Measurements from ENCODE around the gene CRYBB3. TPM values are rescaled to one million over a fixed set of nuclear protein-coding genes. Genes with fewer than 3 reads are reported as not detected.
"Not testable (repeated sequence)": the region's sequence is repeated elsewhere in the genome, so short reads cannot be mapped to it uniquely, and the experiment has no call there.

CRYBB3 gene
- total and polyA plus RNA-seq, 2 of the 4 experiments (the other 2 are of a cell fraction) = not detected

DNA sequence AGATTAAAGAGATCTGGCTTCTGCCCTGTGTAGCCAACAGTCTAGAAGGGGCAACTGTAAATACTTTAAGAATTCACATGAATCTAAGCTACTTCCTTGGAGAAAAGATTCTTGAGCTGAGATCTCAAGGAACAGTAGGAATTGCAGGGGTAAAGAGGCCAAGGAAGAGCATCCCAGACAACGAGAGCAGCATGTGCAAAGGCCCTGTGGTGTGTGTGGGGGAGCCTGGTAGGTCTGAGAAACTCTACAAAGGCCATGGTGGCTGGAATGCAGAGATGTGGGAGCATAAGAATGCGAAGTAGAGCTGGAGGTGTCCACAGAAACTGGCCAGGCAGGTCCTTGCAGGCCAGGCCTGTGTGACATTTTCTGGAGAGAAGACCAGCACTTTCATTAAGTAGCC is 31.1 kb downstream of the CRYBB3 start:
- dilution Hi-C loops (cut with HindIII; ENCODE audit: low sequenced_read_pairs, unreplicated experiment) = not testable (repeated sequence)

More for the DNA sequence above, 31.1 kb downstream of the CRYBB3 start:
- H3K9me3 ChIP-seq (ENCODE audit: control insufficient read depth, insufficient read depth, low read length); ATAC-seq (ENCODE audit: low read depth); H3K27me3 ChIP-seq (ENCODE audit: control insufficient read depth, insufficient read depth, low read length); DNase-seq; H2AFZ ChIP-seq (replicated peaks; ENCODE audit: low read length, poor library complexity); H3K18ac ChIP-seq (ENCODE audit: low read depth, low read length); H2BK120ac ChIP-seq (ENCODE audit: low read depth, low read length); CTCF ChIA-PET; H3K36me3 ChIP-seq (ENCODE audit: control insufficient read depth, insufficient read depth, low read length); H3K9me1 ChIP-seq (ENCODE audit: insufficient read depth, low read length); H3K9ac ChIP-seq (ENCODE audit: low read depth, low read length); H4K91ac ChIP-seq (ENCODE audit: insufficient read depth, low read depth, low read length); H3K56ac ChIP-seq (ENCODE audit: extremely low read depth, insufficient read depth, low read length); H3K4me1 ChIP-seq (ENCODE audit: control insufficient read depth, insufficient read depth, low read length); H2AK9ac ChIP-seq (replicated peaks; ENCODE audit: low read depth, low read length, poor library complexity); POLR2A ChIA-PET (ENCODE audit: unreplicated experiment); in situ Hi-C loops (cut with MboI; ENCODE audit: low sequenced_read_pairs); H3K14ac ChIP-seq (replicated peaks; ENCODE audit: low read depth, low read length); H3K4me2 ChIP-seq (ENCODE audit: low read depth, low read length); H3K4ac ChIP-seq (ENCODE audit: low read depth, low read length); H3K23ac ChIP-seq (ENCODE audit: low read depth, low read length); H2BK15ac ChIP-seq (ENCODE audit: low read depth, low read length); H4K8ac ChIP-seq (ENCODE audit: low read depth in 2 of 2, low read length in 2 of 2); H2BK20ac ChIP-seq (ENCODE audit: low read depth, low read length); intact Hi-C loops (cut with micrococcal nuclease); H3K4me3 ChIP-seq (ENCODE audit: insufficient read depth, low read depth, low read length); H3K27ac ChIP-seq (ENCODE audit: insufficient read depth, low read length); H2AK5ac ChIP-seq (ENCODE audit: low read depth, low read length); BruUV-seq (replicated peaks); H3K79me1 ChIP-seq (ENCODE audit: low read depth in 1 of 2, low read length in 2 of 2); H2BK5ac ChIP-seq (ENCODE audit: low read depth, low read length, poor library complexity, severe bottlenecking); H4K20me1 ChIP-seq (ENCODE audit: insufficient read depth, low read length); H4K5ac ChIP-seq (ENCODE audit: low read depth, low read length): not testable (repeated sequence)
- WGBS, 2 experiments (ENCODE audit: extremely low coverage in 2 of 2, insufficient read length in 1 of 2) = 0% methylated on average over 1 of the region's 2 CpGs; no CpG with 5 or more reads in 1 of the 2 experiments
